Osteoblast (primary cell): ENCODE data around the gene EPHB3. TPM values are rescaled to one million over a fixed set of nuclear protein-coding genes. Genes with fewer than 3 reads are reported as not detected.

Experiments used
- DNase-seq: peaks from one replicate; pipeline ENCODE4 v3.0.0; 2011; ENCODE audit warnings: low spot score, mixed read lengths; ENCODE audit not compliant: insufficient read length; ENCODE audit errors: missing footprints
- H2AFZ ChIP-seq: 2 replicates; pipeline ENCODE4 v1.6.0; 2011; ENCODE audit warnings: mild to moderate bottlenecking, low read length
- H3K27ac ChIP-seq: 2 replicates; pipeline ENCODE4 v1.5.1; 2011; ENCODE audit warnings: mild to moderate bottlenecking, low read depth, low read length, moderate library complexity
- H3K27me3 ChIP-seq: 2 replicates; pipeline ENCODE4 v1.6.0; 2012; ENCODE audit warnings: mild to moderate bottlenecking, control low read depth, inconsistent platforms, low read length, moderate library complexity; ENCODE audit not compliant: insufficient read depth
- H3K36me3 ChIP-seq: 2 replicates; pipeline ENCODE4 v1.5.1; 2011; ENCODE audit warnings: mild to moderate bottlenecking, low read length, control low read depth, moderate library complexity; ENCODE audit not compliant: insufficient read depth
- H3K4me1 ChIP-seq: 2 replicates; pipeline ENCODE4 v1.5.1; 2011; ENCODE audit warnings: mild to moderate bottlenecking, low read length, control low read depth, moderate library complexity; ENCODE audit not compliant: insufficient read depth
- H3K4me2 ChIP-seq: 2 replicates; pipeline ENCODE4 v1.6.0; 2011; ENCODE audit warnings: mild to moderate bottlenecking, low read length; ENCODE audit not compliant: insufficient read depth
- H3K4me3 ChIP-seq: fragments of 200-600 bp; sonication (generic); 3 replicates; pipeline ENCODE4 v1.5.1; 2012; ENCODE audit warnings: mild to moderate bottlenecking, low read length, inconsistent platforms; ENCODE audit not compliant: insufficient read depth
- H3K79me2 ChIP-seq: 2 replicates; pipeline ENCODE4 v1.6.0; 2012; ENCODE audit warnings: mild to moderate bottlenecking, low read length, control low read depth, inconsistent platforms; ENCODE audit not compliant: insufficient read depth
- H3K9me3 ChIP-seq: 2 replicates; pipeline ENCODE4 v1.5.1; 2011; ENCODE audit warnings: low read depth, low read length, control low read depth
- H4K20me1 ChIP-seq: 2 replicates; pipeline ENCODE4 v1.6.0; 2012; ENCODE audit warnings: mild to moderate bottlenecking, low read length, control low read depth; ENCODE audit not compliant: insufficient read depth
- CTCF ChIP-seq: IDR thresholded peaks from 2 replicates; pipeline ENCODE4 v1.5.1; 2011; ENCODE audit warnings: mild to moderate bottlenecking, low read depth, low read length, moderate library complexity; ENCODE audit errors: extremely low read depth
- total RNA-seq: library from RNA; depleted of rRNA; stranded (reverse); fragments of >200 nt; gene quantifications from 2 replicates; pipeline ENCODE4 v1.2.3, GENCODE V29; 2012

The EPHB3 gene
- total RNA-seq, 1 donor = 3.6 TPM

DNA sequence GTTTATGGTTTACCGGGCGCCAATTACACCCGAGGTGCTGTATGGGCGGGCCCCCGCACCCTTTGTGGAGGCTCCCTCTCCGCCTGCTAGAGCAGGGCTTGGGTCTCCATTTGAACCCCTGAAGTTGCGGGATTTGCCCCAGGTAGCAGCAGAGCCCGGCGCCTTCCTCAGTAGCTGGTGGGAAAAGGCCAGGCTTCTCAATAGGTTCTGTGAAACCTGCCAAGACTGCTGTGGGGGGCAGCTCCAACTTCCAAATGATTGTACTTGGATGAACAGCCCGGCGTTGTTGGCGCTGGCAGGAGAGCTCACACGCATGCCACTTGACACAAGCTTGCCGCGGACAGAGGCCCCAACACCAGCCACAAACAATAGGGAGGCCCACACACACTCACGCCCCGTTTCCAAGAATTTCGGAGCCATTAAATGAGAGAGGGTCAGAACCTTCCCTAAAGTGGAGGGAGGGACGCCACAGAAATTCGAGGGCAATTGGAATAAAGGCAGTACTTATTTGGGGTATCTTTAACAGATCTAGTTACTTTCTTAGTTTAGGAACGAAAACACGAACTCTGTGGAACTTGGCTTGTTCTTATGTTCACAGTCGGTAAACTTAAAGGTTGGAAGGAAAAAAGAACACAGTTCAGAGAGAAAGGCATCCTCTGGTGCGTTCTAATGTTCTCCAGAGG is 1.4 kb downstream of the EPHB3 start:
- Histone ChIP-seq H3K4me3 (peak overlapping the region; percentile 76), H3K36me3 (no peaks in the 10 kb centered on the region), H3K9me3 (no peaks in the 10 kb centered on the region), H3K79me2 (no peaks in the 10 kb centered on the region), H3K4me2 (peak overlapping the region; percentile 27), H3K27me3 (peaks cover 19% of the 10 kb centered on the region), H3K4me1 (peaks cover 28% of the 10 kb centered on the region), H2AFZ (no peak overlapping the region), H3K27ac (no peak overlapping the region), H4K20me1 (no peaks in the 10 kb centered on the region)
- no peak for TF ChIP-seq CTCF
- peak; percentile 79 for DNase-seq

DNA sequence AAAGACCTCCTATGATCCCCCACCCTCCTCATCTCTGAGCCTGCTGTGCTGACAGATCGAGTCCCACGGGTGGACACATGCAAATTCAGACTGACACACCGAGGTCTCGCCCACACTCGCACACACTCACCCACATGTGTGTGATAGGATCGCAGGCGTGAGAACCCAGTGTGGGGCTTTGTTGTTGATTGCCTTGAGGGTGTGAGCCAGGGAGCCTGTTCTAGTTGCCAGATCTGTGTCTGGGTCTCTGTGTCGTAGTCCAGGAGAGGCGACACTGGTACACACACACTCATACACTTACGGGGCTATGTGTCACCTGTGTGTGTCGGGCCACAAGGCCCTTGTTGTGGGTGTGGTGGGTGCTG is 2.0 kb downstream of the EPHB3 start:
- Histone ChIP-seq H3K36me3 (no peaks in the 10 kb centered on the region), H3K27ac (no peak overlapping the region), H4K20me1 (no peaks in the 10 kb centered on the region), H3K4me3 (no peak overlapping the region), H3K4me1 (peaks cover 33% of the 10 kb centered on the region), H3K79me2 (no peaks in the 10 kb centered on the region), H3K27me3 (peaks cover 16% of the 10 kb centered on the region), H3K9me3 (no peaks in the 10 kb centered on the region), H2AFZ (no peak overlapping the region), H3K4me2 (peak overlapping the region; percentile 27)
- no peak for TF ChIP-seq CTCF
- DNase-seq = peak; percentile 86

DNA sequence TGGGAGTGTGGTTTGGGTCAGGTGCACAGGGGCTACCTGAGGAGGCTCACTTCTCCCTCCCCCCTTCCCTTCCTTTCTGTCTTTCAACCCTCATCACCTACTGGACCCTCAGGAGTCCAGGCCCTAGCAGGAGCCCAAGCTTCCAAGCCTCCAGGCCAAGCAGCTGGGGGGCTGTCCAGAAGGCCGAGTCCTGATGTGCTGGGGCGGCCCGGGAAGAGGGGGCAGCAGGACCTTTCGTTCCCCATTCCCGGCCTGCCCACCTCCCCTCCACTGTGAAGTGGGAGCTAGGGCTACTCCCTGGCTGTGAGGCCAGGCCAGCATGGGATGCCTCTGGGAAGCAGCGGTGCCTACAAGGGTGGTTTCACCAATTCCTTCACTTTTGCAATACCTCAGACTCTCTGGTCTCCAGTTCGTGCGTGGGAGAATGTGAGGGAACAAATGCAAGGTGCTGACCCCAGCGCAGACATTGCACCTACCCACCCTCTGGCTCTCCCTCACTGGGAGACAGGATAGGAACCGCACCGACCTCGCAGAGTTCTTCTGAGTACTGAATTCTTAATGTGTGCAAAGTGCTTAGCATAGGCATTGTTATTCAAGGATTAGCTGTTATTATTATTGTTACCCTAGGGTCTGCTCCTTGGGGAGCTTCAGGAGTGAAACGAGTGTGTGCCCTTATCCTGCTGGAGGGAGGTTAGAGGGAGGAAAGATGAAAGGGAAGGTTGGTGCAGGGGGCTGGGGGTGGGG is 2.5 kb downstream of the EPHB3 start:
- H3K36me3 ChIP-seq = no peaks in the 10 kb centered on the region
- no peak overlapping the region for H3K27ac ChIP-seq
- H3K27me3 ChIP-seq = peaks cover 11% of the 10 kb centered on the region
- no peak overlapping the region for H3K4me3 ChIP-seq
- no peak for TF ChIP-seq CTCF
- H4K20me1 ChIP-seq = no peaks in the 10 kb centered on the region
- no peaks in the 10 kb centered on the region for H3K9me3 ChIP-seq
- no peak overlapping the region for H3K4me2 ChIP-seq
- peak; percentile 68 for DNase-seq
- peaks cover 34% of the 10 kb centered on the region for H3K4me1 ChIP-seq
- no peaks in the 10 kb centered on the region for H3K79me2 ChIP-seq
- H2AFZ ChIP-seq = no peak overlapping the region

- H3K27me3 ChIP-seq = peaks cover 10% of the 10 kb centered on the region
- no peak for TF ChIP-seq CTCF
- H4K20me1 ChIP-seq = no peaks in the 10 kb centered on the region
- H3K4me1 ChIP-seq = peaks cover 39% of the 10 kb centered on the region
- peak overlapping the region; percentile 41 for H3K4me2 ChIP-seq
- H2AFZ ChIP-seq = no peak overlapping the region
- no peak overlapping the region for H3K27ac ChIP-seq
- no peaks in the 10 kb centered on the region for H3K9me3 ChIP-seq
- H3K4me3 ChIP-seq = no peak overlapping the region
- peak; percentile 90 for DNase-seq
- H3K36me3 ChIP-seq = no peaks in the 10 kb centered on the region
- no peaks in the 10 kb centered on the region for H3K79me2 ChIP-seq
Observed at GRCh38 chr3:184564685-184565385, 3.2 kb downstream of the EPHB3 start.
